ENCODE data around the gene MTCL1. TPM values are rescaled to one million over a fixed set of nuclear protein-coding genes. Genes with fewer than 3 reads are reported as not detected.

MTCL1 gene
- total RNA-seq, 1 experiment from 2014 or later, result 28.3 TPM

DNA sequence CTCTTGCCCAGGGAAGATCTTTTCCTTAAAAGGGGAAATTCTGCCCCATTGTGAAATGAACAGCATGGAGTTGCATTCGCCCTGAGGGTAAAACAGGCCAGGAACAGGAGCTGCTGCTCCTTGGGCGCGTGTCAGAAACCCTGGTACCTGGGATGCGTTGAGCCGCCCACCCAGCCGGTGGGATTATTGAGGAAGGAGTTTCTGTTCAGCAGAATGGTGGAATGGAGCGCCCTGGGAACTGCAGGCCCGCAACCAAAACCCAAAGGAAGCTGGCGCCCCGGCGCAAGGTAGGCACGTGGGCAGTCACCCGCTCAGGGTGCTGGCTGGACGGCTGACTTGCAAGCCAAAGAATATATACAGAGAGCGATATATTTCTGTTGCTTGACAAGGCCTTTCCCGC is 73.5 kb downstream of the MTCL1 start:
- POLR2A ChIA-PET, result no interaction called here

DNA sequence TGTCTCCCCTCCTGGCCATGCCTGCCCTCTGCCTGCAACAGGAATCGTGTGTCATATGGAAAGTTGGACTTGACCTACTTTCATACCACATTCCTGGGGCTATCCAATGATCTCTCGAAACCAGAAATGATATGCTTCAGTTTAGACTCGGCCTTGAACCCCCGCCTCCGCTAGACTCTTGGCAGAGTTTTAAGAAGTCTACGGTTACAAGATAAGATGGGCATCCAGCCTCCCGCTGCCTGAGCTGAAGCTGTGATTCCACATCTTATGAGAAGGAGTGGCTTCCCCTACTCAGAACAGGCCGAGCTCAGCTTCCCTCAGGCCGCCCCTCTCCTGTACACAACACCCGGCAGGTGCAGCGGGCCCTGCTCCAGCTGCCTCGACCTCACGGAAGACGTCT is 73.9 kb downstream of the MTCL1 start:
- intact Hi-C loops (cut with micrococcal nuclease; ENCODE audit: unreplicated experiment), result no loop called here
- H3K4me1 Mint-ChIP-seq (ENCODE audit: low read depth, unreplicated experiment), result no peaks in the 10 kb centered on the region
- no peak overlapping the region for H3K4me3 Mint-ChIP-seq (ENCODE audit: unreplicated experiment)
- DNase-seq, result no peak
- Histone ChIP-seq H3K4me1 (no peaks in the 10 kb centered on the region), H3K36me3 (ENCODE audit: control insufficient read depth, insufficient read depth, low read length) (no peaks in the 10 kb centered on the region; the same call in 1 of the 2 replicates), H3K9me3 (no peaks in the 10 kb centered on the region), H3K27me3 (replicated peaks; ENCODE audit: control insufficient read depth, insufficient read depth, low read length) (no peaks in the 10 kb centered on the region), H3K4me3 (ENCODE audit: low read depth, low read length) (no peak overlapping the region)
- H3K9me3 Mint-ChIP-seq (ENCODE audit: unreplicated experiment), result no peaks in the 10 kb centered on the region
- no peak overlapping the region for H3K27ac Mint-ChIP-seq (ENCODE audit: unreplicated experiment)
- TF ChIP-seq, protein P1, sequence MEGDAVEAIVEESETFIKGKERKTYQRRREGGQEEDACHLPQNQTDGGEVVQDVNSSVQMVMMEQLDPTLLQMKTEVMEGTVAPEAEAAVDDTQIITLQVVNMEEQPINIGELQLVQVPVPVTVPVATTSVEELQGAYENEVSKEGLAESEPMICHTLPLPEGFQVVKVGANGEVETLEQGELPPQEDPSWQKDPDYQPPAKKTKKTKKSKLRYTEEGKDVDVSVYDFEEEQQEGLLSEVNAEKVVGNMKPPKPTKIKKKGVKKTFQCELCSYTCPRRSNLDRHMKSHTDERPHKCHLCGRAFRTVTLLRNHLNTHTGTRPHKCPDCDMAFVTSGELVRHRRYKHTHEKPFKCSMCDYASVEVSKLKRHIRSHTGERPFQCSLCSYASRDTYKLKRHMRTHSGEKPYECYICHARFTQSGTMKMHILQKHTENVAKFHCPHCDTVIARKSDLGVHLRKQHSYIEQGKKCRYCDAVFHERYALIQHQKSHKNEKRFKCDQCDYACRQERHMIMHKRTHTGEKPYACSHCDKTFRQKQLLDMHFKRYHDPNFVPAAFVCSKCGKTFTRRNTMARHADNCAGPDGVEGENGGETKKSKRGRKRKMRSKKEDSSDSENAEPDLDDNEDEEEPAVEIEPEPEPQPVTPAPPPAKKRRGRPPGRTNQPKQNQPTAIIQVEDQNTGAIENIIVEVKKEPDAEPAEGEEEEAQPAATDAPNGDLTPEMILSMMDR (IDR thresholded peaks at IDR 0.05; ENCODE audit: insufficient read depth in 1 of 2, low read depth in 1 of 2, low read length in 1 of 2, severe bottlenecking in 1 of 2, unreplicated experiment in 1 of 2), result no peak
- no peaks in the 10 kb centered on the region for H3K36me3 Mint-ChIP-seq (ENCODE audit: insufficient read depth, unreplicated experiment)
- CTCF ChIA-PET, result no interaction called here
- H3K27me3 Mint-ChIP-seq (ENCODE audit: insufficient read depth, unreplicated experiment), result no peaks in the 10 kb centered on the region
- BruUV-seq (replicated peaks), result no TSS peak
- POLR2A ChIA-PET, result no interaction called here

More for the DNA sequence above, 73.5 kb downstream of the MTCL1 start:
- CTCF ChIA-PET, result no interaction called here
- Mint-ChIP-seq H3K4me3 (ENCODE audit: unreplicated experiment) (no peak overlapping the region), H3K9me3 (ENCODE audit: unreplicated experiment) (no peaks in the 10 kb centered on the region), H3K4me1 (ENCODE audit: low read depth, unreplicated experiment) (no peaks in the 10 kb centered on the region), H3K27ac (ENCODE audit: unreplicated experiment) (no peak overlapping the region), H3K27me3 (ENCODE audit: insufficient read depth, unreplicated experiment) (no peaks in the 10 kb centered on the region), H3K36me3 (ENCODE audit: insufficient read depth, unreplicated experiment) (no peaks in the 10 kb centered on the region)
- TF ChIP-seq, protein P1 (IDR thresholded peaks at IDR 0.05; ENCODE audit: insufficient read depth in 1 of 2, low read depth in 1 of 2, low read length in 1 of 2, severe bottlenecking in 1 of 2, unreplicated experiment in 1 of 2), result no peak
- no peak for DNase-seq
- H3K27me3 ChIP-seq (replicated peaks; ENCODE audit: control insufficient read depth, insufficient read depth, low read length), result no peaks in the 10 kb centered on the region
- intact Hi-C loops (cut with micrococcal nuclease; ENCODE audit: unreplicated experiment), result no loop called here
- no peaks in the 10 kb centered on the region for H3K4me1 ChIP-seq
- H3K9me3 ChIP-seq, result no peaks in the 10 kb centered on the region
- no peaks in the 10 kb centered on the region; the same call in 1 of the 2 replicates for H3K36me3 ChIP-seq (ENCODE audit: control insufficient read depth, insufficient read depth, low read length)
- BruUV-seq (replicated peaks), result no TSS peak
- H3K4me3 ChIP-seq (ENCODE audit: low read depth, low read length), result no peak overlapping the region

DNA sequence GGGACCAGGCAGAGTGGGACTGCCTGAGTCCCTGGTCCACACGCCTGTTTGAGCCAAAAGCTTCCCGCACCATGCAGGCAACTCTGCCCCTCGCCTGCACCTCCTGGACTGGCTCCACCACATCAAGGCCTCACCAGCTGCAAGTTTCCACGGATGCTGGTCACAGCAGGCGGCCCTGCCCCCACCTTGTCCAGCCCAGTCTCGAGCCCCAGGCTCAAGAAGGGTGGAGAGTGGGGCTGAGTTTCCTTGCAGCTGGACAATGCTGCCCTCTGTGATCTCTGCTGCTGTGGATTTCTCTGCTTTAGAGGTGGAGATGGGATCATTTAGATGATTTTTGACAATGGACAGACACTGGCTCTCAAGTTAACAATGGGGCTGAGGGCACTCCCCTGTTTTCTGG is 74.9 kb downstream of the MTCL1 start:
- no peaks in the 10 kb centered on the region for H3K27me3 ChIP-seq (replicated peaks; ENCODE audit: control insufficient read depth, insufficient read depth, low read length)
- intact Hi-C loops (cut with micrococcal nuclease; ENCODE audit: unreplicated experiment), result no loop called here
- Mint-ChIP-seq H3K36me3 (ENCODE audit: insufficient read depth, unreplicated experiment) (no peaks in the 10 kb centered on the region), H3K4me1 (ENCODE audit: low read depth, unreplicated experiment) (no peaks in the 10 kb centered on the region), H3K9me3 (ENCODE audit: unreplicated experiment) (no peaks in the 10 kb centered on the region), H3K27me3 (ENCODE audit: insufficient read depth, unreplicated experiment) (no peaks in the 10 kb centered on the region), H3K27ac (ENCODE audit: unreplicated experiment) (no peak overlapping the region), H3K4me3 (ENCODE audit: unreplicated experiment) (no peak overlapping the region)
- H3K36me3 ChIP-seq (ENCODE audit: control insufficient read depth, insufficient read depth, low read length), result no peaks in the 10 kb centered on the region; the same call in 1 of the 2 replicates
- no peak overlapping the region for H3K4me3 ChIP-seq (ENCODE audit: low read depth, low read length)
- CTCF ChIA-PET, result no interaction called here
- BruUV-seq (replicated peaks), result no TSS peak
- H3K9me3 ChIP-seq, result no peaks in the 10 kb centered on the region
- TF ChIP-seq, protein P1 (IDR thresholded peaks at IDR 0.05; ENCODE audit: insufficient read depth in 1 of 2, low read depth in 1 of 2, low read length in 1 of 2, severe bottlenecking in 1 of 2, unreplicated experiment in 1 of 2), result no peak
- H3K4me1 ChIP-seq, result no peaks in the 10 kb centered on the region
- POLR2A ChIA-PET, result no interaction called here
- DNase-seq, result no peak
